Fibroblast of lung (primary cell): Measurements from ENCODE around the gene CELF2. TPM values are rescaled to one million over a fixed set of nuclear protein-coding genes. Genes with fewer than 3 reads are reported as not detected.
A peak's percentile ranks its signal among the peaks of the same experiment; 100 is the strongest.

Source experiments
- DNase-seq, 2 donors: peaks; one replicate each; pipeline versions ENCODE4 v3.0.0 to v3.0.0-alpha.2; 2010; ENCODE audit warnings: low read depth in 2 of 2
- H2AFZ ChIP-seq: 2 replicates; pipeline ENCODE4 v1.5.1; 2012; ENCODE audit warnings: low read length, control low read depth, inconsistent platforms
- H3K27ac ChIP-seq: 2 replicates; pipeline ENCODE4 v1.5.1; 2011; ENCODE audit warnings: low read length, control low read depth; ENCODE audit not compliant: insufficient read depth
- H3K27me3 ChIP-seq: 2 replicates; pipeline ENCODE4 v1.5.1; 2011; ENCODE audit warnings: mild to moderate bottlenecking, low read length; ENCODE audit not compliant: control insufficient read depth, insufficient read depth
- H3K36me3 ChIP-seq: 2 replicates; pipeline ENCODE4 v1.5.1; 2011; ENCODE audit warnings: low read length; ENCODE audit not compliant: control insufficient read depth, insufficient read depth
- H3K4me1 ChIP-seq: 2 replicates; pipeline ENCODE4 v1.5.1; 2011; ENCODE audit warnings: low read length; ENCODE audit not compliant: control insufficient read depth, insufficient read depth; ENCODE audit errors: extremely low read depth
- H3K4me2 ChIP-seq: 2 replicates; pipeline ENCODE4 v1.5.1; 2011; ENCODE audit warnings: low read length, control low read depth; ENCODE audit not compliant: insufficient read depth; ENCODE audit errors: extremely low read depth
- H3K4me3 ChIP-seq, 4 experiments: fragments of 200-600 bp in 1 of 4; sonication (generic) in 1 of 4; replicated peaks in 1 of 4; 2 replicates each; pipeline ENCODE4 v1.5.1; 2011 to 2016; ENCODE audit warnings: low read length in 4 of 4, low read depth in 3 of 4, mild to moderate bottlenecking in 3 of 4, control low read depth in 2 of 4, inconsistent platforms in 1 of 4, mixed read lengths in 1 of 4; ENCODE audit not compliant: insufficient read depth in 1 of 4; ENCODE audit errors: control extremely low read depth in 1 of 4
- H3K79me2 ChIP-seq: 2 replicates; pipeline ENCODE4 v1.5.1; 2012; ENCODE audit warnings: mild to moderate bottlenecking, low read length, inconsistent platforms; ENCODE audit not compliant: control insufficient read depth, insufficient read depth
- H3K9ac ChIP-seq: 2 replicates; pipeline ENCODE4 v1.5.1; 2011; ENCODE audit warnings: mild to moderate bottlenecking, low read length, control low read depth; ENCODE audit not compliant: insufficient read depth
- H3K9me3 ChIP-seq: 2 replicates; pipeline ENCODE4 v1.5.1; 2012; ENCODE audit warnings: low read depth, low read length; ENCODE audit not compliant: control insufficient read depth, insufficient read depth
- H4K20me1 ChIP-seq: 2 replicates; pipeline ENCODE4 v1.5.1; 2011; ENCODE audit warnings: low read length; ENCODE audit not compliant: control insufficient read depth, insufficient read depth; ENCODE audit errors: extremely low read depth
- EZH2 ChIP-seq: IDR thresholded peaks from 2 replicates; pipeline ENCODE4 v1.5.1; 2012; ENCODE audit warnings: low read length, control low read depth, mild to moderate bottlenecking; ENCODE audit errors: missing control alignments
- polyA plus RNA-seq, 2 donors: library from polyadenylated mRNA; depleted of rRNA in 1 of 2; stranded (reverse) in 1 of 2; unstranded in 1 of 2; fragments of >200 nt; gene quantifications; 2 replicates each; pipeline ENCODE4 v1.2.1, GENCODE V29; 2011 to 2012; ENCODE audit warnings: missing spikeins in 1 of 2
- total RNA-seq: library from RNA; depleted of rRNA; stranded (reverse); fragments of >200 nt; gene quantifications from 2 replicates; pipeline ENCODE4 v1.2.1, GENCODE V29; 2014
- TF ChIP-seq, protein P1 (sequence below), 2 donors: IDR thresholded peaks in 1 of 2; conservative IDR thresholded peaks in 1 of 2; 1 replicate in 1 of 2; 2 replicates in 1 of 2; pipeline ENCODE4 v1.5.1; 2011 to 2012; ENCODE audit warnings: low read length in 2 of 2, control low read depth in 1 of 2, inconsistent platforms in 1 of 2, low read depth in 1 of 2, mild to moderate bottlenecking in 1 of 2

Gene CELF2
- total and polyA plus RNA-seq, 2 donors (not counting 1 experiment from before 2014, with no cell fraction given): 16.9 to 25.1 TPM

- Histone ChIP-seq H3K27me3 (no peaks in the 10 kb centered on the region), H2AFZ (no peak overlapping the region), H4K20me1 (no peaks in the 10 kb centered on the region), H3K4me3 (no peak overlapping the region), H3K4me2 (no peak overlapping the region), H3K79me2 (peaks cover 2% of the 10 kb centered on the region), H3K9me3 (no peaks in the 10 kb centered on the region), H3K9ac (no peak overlapping the region), H3K4me1 (no peaks in the 10 kb centered on the region), H3K36me3 (no peaks in the 10 kb centered on the region), H3K27ac (no peak overlapping the region)
- no peak for DNase-seq
- TF ChIP-seq, protein P1, sequence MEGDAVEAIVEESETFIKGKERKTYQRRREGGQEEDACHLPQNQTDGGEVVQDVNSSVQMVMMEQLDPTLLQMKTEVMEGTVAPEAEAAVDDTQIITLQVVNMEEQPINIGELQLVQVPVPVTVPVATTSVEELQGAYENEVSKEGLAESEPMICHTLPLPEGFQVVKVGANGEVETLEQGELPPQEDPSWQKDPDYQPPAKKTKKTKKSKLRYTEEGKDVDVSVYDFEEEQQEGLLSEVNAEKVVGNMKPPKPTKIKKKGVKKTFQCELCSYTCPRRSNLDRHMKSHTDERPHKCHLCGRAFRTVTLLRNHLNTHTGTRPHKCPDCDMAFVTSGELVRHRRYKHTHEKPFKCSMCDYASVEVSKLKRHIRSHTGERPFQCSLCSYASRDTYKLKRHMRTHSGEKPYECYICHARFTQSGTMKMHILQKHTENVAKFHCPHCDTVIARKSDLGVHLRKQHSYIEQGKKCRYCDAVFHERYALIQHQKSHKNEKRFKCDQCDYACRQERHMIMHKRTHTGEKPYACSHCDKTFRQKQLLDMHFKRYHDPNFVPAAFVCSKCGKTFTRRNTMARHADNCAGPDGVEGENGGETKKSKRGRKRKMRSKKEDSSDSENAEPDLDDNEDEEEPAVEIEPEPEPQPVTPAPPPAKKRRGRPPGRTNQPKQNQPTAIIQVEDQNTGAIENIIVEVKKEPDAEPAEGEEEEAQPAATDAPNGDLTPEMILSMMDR (conservative IDR thresholded peaks at IDR 0.05 in 1 of 2, IDR thresholded peaks at IDR 0.05 in 1 of 2; ENCODE audit: low read depth in 1 of 2, low read length in 2 of 2): no peak
- TF ChIP-seq EZH2: no peak
Observed at GRCh38 chr10:11175823-11176243, 158.2 kb downstream of the CELF2 start.

GRCh38 chr10:11176746-11177145, 159.1 kb downstream of the CELF2 start:
- H3K27me3 ChIP-seq: no peaks in the 10 kb centered on the region

GRCh38 chr10:11177381-11177780, 159.7 kb downstream of the CELF2 start:
- no peak overlapping the region for H3K27ac ChIP-seq
- no peak overlapping the region for H3K4me2 ChIP-seq
- H3K27me3 ChIP-seq: no peaks in the 10 kb centered on the region
- no peaks in the 10 kb centered on the region for H4K20me1 ChIP-seq
- no peaks in the 10 kb centered on the region for H3K36me3 ChIP-seq
- H2AFZ ChIP-seq: no peak overlapping the region
- no peak overlapping the region for H3K4me3 ChIP-seq
- H3K79me2 ChIP-seq: peaks cover 2% of the 10 kb centered on the region
- H3K4me1 ChIP-seq: no peaks in the 10 kb centered on the region
- H3K9me3 ChIP-seq: no peaks in the 10 kb centered on the region
- peak in 1 of 2 donors; percentile 6 for DNase-seq
- TF ChIP-seq, protein P1 (conservative IDR thresholded peaks at IDR 0.05 in 1 of 2, IDR thresholded peaks at IDR 0.05 in 1 of 2; ENCODE audit: low read depth in 1 of 2, low read length in 2 of 2): no peak
- TF ChIP-seq EZH2: no peak
- H3K9ac ChIP-seq: no peak overlapping the region

More at GRCh38 chr10:11176746-11177145, 159.1 kb downstream of the CELF2 start:
- DNase-seq: no peak
- H4K20me1 ChIP-seq: no peaks in the 10 kb centered on the region
- no peaks in the 10 kb centered on the region for H3K36me3 ChIP-seq
- no peak overlapping the region for H2AFZ ChIP-seq
- no peaks in the 10 kb centered on the region for H3K4me1 ChIP-seq
- no peak overlapping the region for H3K4me2 ChIP-seq
- no peak for TF ChIP-seq EZH2
- TF ChIP-seq, protein P1 (conservative IDR thresholded peaks at IDR 0.05 in 1 of 2, IDR thresholded peaks at IDR 0.05 in 1 of 2; ENCODE audit: low read depth in 1 of 2, low read length in 2 of 2): no peak
- no peak overlapping the region for H3K9ac ChIP-seq
- H3K4me3 ChIP-seq: no peak overlapping the region
- no peak overlapping the region for H3K27ac ChIP-seq
- peaks cover 2% of the 10 kb centered on the region for H3K79me2 ChIP-seq
- no peaks in the 10 kb centered on the region for H3K9me3 ChIP-seq
